Tibial nerve (tissue), 4 donors: ENCODE measurements around the gene ANAPC2. TPM values are rescaled to one million over a fixed set of nuclear protein-coding genes. Genes with fewer than 3 reads are reported as not detected.

Experiments used
- DNase-seq, 2 donors: peaks; one replicate each; pipeline ENCODE4 v3.0.0-alpha.2; 2019; ENCODE audit warnings: low spot score in 2 of 2
- H3K27ac ChIP-seq, 4 donors: fragments of 200-600 bp; sonication (generic) in 3 of 4; one replicate each; pipeline ENCODE4 v1.5.1; 2017 to 2019; ENCODE audit warnings: mild to moderate bottlenecking in 1 of 4
- H3K27me3 ChIP-seq, 2 donors: fragments of 200-600 bp; sonication (generic) in 1 of 2; one replicate each; pipeline versions ENCODE4 v1.5.1 to v1.6.0; 2017 to 2019
- H3K36me3 ChIP-seq, 3 donors: fragments of 200-600 bp; sonication (generic); one replicate each; pipeline ENCODE4 v1.5.1; 2018 to 2019
- H3K4me1 ChIP-seq, 4 donors: fragments of 200-600 bp; sonication (generic) in 3 of 4; one replicate each; pipeline ENCODE4 v1.5.1; 2017 to 2019
- H3K4me3 ChIP-seq, 4 donors: fragments of 200-600 bp; sonication (generic) in 3 of 4; one replicate each; pipeline ENCODE4 v1.5.1; 2017 to 2019; ENCODE audit warnings: mild to moderate bottlenecking in 1 of 4, moderate library complexity in 1 of 4
- H3K9me3 ChIP-seq, 4 donors: fragments of 200-600 bp; sonication (generic) in 3 of 4; one replicate each; pipeline ENCODE4 v1.5.1; 2017 to 2019
- EP300 ChIP-seq, 2 donors: sonication (generic); formaldehyde crosslinking; IDR thresholded peaks; one replicate each; pipeline ENCODE4 v1.6.1; 2017; ENCODE audit warnings: antibody characterized with exemption in 2 of 2, mild to moderate bottlenecking in 1 of 2
- POLR2A ChIP-seq, 2 donors: fragments of 450-650 bp; IDR thresholded peaks; one replicate each; pipeline ENCODE4 v1.6.1; 2017; ENCODE audit warnings: antibody characterized with exemption in 2 of 2, mild to moderate bottlenecking in 2 of 2, moderate library complexity in 2 of 2
- WGBS, 2 donors: methylation state at CpG; one replicate each; pipeline ENCODE4 v1.1.5; 2018; 5-methylcytosine and 5-hydroxymethylcytosine counted together
- total RNA-seq, 4 donors: library from RNA; depleted of rRNA; stranded (reverse); fragments of >200 nt; gene quantifications; one replicate each; pipeline ENCODE4 v1.1.0, GENCODE V29; 2016
- TF ChIP-seq, protein P1 (sequence below), 5 experiments: fragments of 200-600 bp in 3 of 5; fragments of 450-650 bp in 2 of 5; sonication (generic) in 3 of 5; IDR thresholded peaks; one replicate each; pipeline ENCODE4 v1.5.1; 2016 to 2019; ENCODE audit warnings: antibody characterized with exemption in 5 of 5, mild to moderate bottlenecking in 3 of 5, moderate library complexity in 2 of 5

Gene ANAPC2
- total RNA-seq, 4 donors from 2014 or later: 41.6 to 73.0 (median 58.9) TPM

DNA sequence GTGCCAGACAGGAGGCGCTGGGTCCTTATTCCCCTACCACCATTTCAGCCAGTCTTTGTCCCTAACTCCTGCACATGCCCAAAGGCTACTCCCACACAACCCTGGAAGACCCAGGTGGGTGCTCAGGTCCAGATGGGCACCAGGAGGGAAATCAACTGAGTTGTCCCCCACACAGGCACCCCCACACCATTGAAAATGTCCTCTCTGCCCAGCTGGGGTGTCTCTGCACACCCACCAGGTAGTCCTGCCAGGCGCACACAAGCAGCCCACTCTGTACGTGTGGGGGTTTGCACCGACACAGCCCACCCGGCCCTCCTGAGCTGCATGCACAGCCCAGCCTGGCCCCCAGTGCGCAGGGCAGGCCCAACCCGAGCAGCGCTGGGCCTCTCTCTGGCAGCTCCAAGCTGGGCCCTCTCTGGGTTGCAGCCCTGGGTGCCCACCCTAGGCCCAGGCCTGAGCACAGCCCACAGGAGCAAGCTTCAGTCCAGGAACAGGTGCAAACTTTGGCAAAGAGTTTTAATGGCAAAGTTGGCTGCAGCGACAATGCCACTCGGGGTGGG lies 31.5 kb upstream of the ANAPC2 start:
- WGBS, 2 donors: 82 to 84% methylated on average over 5 to 7 of the region's 10 CpGs
- no peak for DNase-seq
- Histone ChIP-seq H3K36me3 (peaks cover 0 to 22% (median 0%) of the 10 kb centered on the region in 3 donors), H3K27ac (peak overlapping the region in 1 of 4 donors; percentile 6), H3K4me1 (peaks cover 0 to 73% (median 35%) of the 10 kb centered on the region in 4 donors), H3K27me3 (no peaks in the 10 kb centered on the region), H3K4me3 (no peak overlapping the region), H3K9me3 (no peaks in the 10 kb centered on the region)
- TF ChIP-seq, protein P1, sequence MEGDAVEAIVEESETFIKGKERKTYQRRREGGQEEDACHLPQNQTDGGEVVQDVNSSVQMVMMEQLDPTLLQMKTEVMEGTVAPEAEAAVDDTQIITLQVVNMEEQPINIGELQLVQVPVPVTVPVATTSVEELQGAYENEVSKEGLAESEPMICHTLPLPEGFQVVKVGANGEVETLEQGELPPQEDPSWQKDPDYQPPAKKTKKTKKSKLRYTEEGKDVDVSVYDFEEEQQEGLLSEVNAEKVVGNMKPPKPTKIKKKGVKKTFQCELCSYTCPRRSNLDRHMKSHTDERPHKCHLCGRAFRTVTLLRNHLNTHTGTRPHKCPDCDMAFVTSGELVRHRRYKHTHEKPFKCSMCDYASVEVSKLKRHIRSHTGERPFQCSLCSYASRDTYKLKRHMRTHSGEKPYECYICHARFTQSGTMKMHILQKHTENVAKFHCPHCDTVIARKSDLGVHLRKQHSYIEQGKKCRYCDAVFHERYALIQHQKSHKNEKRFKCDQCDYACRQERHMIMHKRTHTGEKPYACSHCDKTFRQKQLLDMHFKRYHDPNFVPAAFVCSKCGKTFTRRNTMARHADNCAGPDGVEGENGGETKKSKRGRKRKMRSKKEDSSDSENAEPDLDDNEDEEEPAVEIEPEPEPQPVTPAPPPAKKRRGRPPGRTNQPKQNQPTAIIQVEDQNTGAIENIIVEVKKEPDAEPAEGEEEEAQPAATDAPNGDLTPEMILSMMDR (IDR thresholded peaks at IDR 0.05): no peak
- TF ChIP-seq POLR2A (IDR thresholded peaks at IDR 0.05): no peak
- TF ChIP-seq EP300 (IDR thresholded peaks at IDR 0.05): no peak

DNA sequence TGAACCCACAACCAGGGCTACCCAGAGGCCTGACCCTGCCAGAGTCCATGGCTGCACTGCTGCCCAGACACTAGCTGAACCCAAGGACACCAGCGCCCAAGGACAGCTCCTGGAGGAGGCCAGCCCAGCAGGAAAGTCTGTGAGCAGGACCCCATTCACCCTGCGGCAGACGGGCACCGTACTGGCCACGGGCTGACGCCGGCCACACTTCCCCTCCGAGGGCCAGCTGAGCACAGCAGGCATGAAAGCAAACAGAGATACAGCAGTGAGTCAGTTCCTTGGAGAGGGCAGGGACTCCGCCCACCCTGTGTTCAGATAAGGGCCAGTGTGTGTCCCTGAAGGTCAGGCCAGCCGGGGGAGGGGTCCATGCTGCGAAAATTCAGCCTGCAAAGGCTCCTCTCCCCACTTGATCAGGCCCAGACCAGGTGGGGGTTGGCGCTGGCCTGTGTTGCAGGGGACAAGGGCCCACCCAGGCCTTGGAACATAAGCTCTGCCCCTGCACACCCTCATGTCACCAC lies 30.5 kb upstream of the ANAPC2 start:
- Histone ChIP-seq H3K27ac (peak overlapping the region in 2 of 4 donors; percentile 80 to 83), H3K4me3 (no peak overlapping the region), H3K27me3 (no peaks in the 10 kb centered on the region), H3K4me1 (peaks cover 0 to 63% (median 30%) of the 10 kb centered on the region in 4 donors), H3K9me3 (no peaks in the 10 kb centered on the region), H3K36me3 (peaks cover 0 to 32% (median 0%) of the 10 kb centered on the region in 3 donors)
- TF ChIP-seq, protein P1 (IDR thresholded peaks at IDR 0.05): no peak
- no peak for TF ChIP-seq POLR2A (IDR thresholded peaks at IDR 0.05)
- no peak for TF ChIP-seq EP300 (IDR thresholded peaks at IDR 0.05)
- no peak for DNase-seq
- WGBS, 2 donors: 69 to 82% methylated on average over 12 of the region's 12 CpGs

DNA sequence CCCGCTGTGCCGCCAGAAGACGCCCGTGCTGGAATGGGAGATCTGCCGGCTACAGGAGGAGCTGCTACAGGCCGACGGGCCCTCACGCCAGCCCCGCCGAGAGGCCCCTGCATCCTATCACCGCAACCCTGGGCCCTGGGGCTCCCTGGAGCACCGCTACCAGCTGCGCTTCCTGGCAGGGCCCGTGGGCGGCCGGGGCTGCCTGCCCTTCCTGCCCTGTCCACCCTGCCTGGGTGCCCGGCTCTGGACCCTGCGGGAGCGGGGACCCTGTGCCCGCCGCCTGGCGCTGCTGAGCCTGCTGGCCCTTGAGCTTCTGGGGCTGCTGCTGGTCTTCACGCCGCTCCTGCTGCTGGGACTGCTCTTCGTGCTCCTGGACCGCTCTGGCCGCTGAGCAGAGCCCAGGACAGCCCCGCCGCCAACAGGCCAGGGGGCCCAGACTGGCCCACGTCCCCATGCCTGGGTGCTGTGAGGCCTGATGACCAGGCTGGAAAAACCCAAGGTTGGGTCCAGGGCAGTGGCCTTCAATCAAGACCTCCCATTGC lies 29.9 kb upstream of the ANAPC2 start:
- Histone ChIP-seq H3K9me3 (no peaks in the 10 kb centered on the region), H3K4me3 (peak overlapping the region in 2 of 4 donors; percentile 31 to 40), H3K27me3 (no peaks in the 10 kb centered on the region), H3K36me3 (peaks cover 0 to 37% (median 0%) of the 10 kb centered on the region in 3 donors), H3K4me1 (peaks cover 0 to 61% (median 28%) of the 10 kb centered on the region in 4 donors), H3K27ac (peak overlapping the region in 3 of 4 donors; percentile 76 to 83 (median 80))
- WGBS, 2 donors: 81 to 82% methylated on average over 8 to 29 of the region's 30 CpGs
- no peak for DNase-seq
- TF ChIP-seq, protein P1 (IDR thresholded peaks at IDR 0.05): no peak
- no peak for TF ChIP-seq POLR2A (IDR thresholded peaks at IDR 0.05)
- TF ChIP-seq EP300 (IDR thresholded peaks at IDR 0.05): no peak

DNA sequence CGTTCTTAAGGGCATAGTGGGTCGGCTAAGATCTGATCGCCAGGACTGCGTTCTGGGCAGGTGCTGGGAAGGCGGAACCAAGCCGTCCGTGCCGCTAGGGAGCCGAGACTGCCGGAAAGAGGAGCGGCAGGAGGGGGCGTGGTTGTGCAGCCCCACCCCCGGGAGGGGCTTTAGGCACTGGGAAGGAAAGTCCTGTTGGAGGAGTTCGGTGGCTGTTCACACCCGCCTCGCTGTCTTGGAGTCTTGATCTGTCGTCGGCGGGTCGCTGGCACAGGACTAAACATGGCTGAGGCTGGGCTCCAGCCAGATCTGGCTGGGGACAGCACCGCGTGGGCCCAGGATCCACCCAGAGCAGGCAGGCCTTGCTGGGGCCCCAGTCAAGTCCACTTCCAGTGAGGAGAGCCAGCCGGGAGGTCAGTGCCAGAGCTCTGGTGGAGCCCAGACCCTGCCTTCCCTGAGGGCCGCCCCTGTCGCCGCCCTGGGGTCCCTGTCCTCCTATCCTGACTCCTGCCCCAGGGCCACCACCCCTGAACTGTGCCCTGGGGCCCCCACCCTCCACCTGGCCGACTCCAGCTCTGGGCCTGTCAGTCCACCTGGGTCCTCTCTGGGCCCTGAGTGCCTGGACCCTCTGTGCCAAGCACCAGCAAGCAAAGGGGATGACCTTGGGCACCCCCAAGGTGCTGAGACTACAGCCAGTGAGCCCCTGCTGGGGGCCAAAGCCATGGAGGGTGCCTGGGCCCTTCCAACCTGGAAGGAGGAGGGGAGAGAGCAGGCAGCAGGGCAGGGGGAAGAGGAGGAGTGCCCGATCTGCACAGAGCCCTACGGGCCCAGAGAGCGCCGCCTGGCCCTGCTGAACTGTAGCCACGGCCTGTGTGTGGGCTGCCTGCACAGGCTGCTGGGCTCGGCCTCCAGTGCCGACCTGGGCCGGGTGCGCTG lies 29.2 kb upstream of the ANAPC2 start:
- Histone ChIP-seq H3K36me3 (peaks cover 0 to 37% (median 0%) of the 10 kb centered on the region in 3 donors), H3K27ac (peak overlapping the region in 3 of 4 donors; percentile 76 to 83 (median 80)), H3K4me3 (peak overlapping the region in 2 of 4 donors; percentile 31 to 40), H3K9me3 (no peaks in the 10 kb centered on the region), H3K4me1 (peaks cover 0 to 55% (median 23%) of the 10 kb centered on the region in 4 donors), H3K27me3 (no peaks in the 10 kb centered on the region)
- 52 to 65% methylated on average over 14 to 29 of the region's 36 CpGs for WGBS, 2 donors
- DNase-seq: peak; percentile 43 to 48
- TF ChIP-seq, protein P1 (IDR thresholded peaks at IDR 0.05): peak in 1 of 5 experiments; percentile 20
- peak in 1 of 2 donors; percentile 53 for TF ChIP-seq EP300 (IDR thresholded peaks at IDR 0.05)
- TF ChIP-seq POLR2A (IDR thresholded peaks at IDR 0.05): peak in 1 of 2 donors; percentile 29
